NCI-H510A (cell line): ENCODE results near the gene SHC4.
A peak's percentile ranks its signal among the peaks of the same experiment; 100 is the strongest.

Source experiments
- DNase-seq: peaks from one replicate; lab custom pipeline; 2025; lab: John Stamatoyannopoulos, UW

The SHC4 gene

GRCh38 chr15:48845123-48845522, 118.6 kb downstream of the SHC4 start:
- no peak for DNase-seq

- no peak for DNase-seq
Measured at GRCh38 chr15:48842501-48842900, 121.2 kb downstream of the SHC4 start.

- DNase-seq: no peak
Measured at GRCh38 chr15:48834756-48835155, 129.0 kb downstream of the SHC4 start.

- no peak for DNase-seq
Measured at GRCh38 chr15:48833526-48834239, 130.0 kb downstream of the SHC4 start.

- DNase-seq: no peak
Measured at GRCh38 chr15:48832648-48833047, 131.1 kb downstream of the SHC4 start.

- no peak for DNase-seq
Measured at GRCh38 chr15:48828906-48829305, 134.8 kb downstream of the SHC4 start.

GRCh38 chr15:48828471-48828870, 135.2 kb downstream of the SHC4 start:
- no peak for DNase-seq

GRCh38 chr15:48825075-48825474, 138.6 kb downstream of the SHC4 start:
- DNase-seq: no peak

GRCh38 chr15:48823706-48824105, 140.0 kb downstream of the SHC4 start:
- no peak for DNase-seq

GRCh38 chr15:48823237-48823636, 140.5 kb downstream of the SHC4 start:
- no peak for DNase-seq

GRCh38 chr15:48814286-48814685, 149.4 kb downstream of the SHC4 start:
- DNase-seq: no peak

GRCh38 chr15:48811325-48811958, 152.3 kb downstream of the SHC4 start:
- DNase-seq: no peak

- peak; percentile 97 for DNase-seq
Measured at GRCh38 chr15:48810414-48811324, 153.1 kb downstream of the SHC4 start, which contains the start of gene CEP152. TSS of gene CEP152 (minus strand) at chr15:48811069. CDS start at chr15:48805649, 5,420 bp downstream.

- no peak for DNase-seq
Measured at GRCh38 chr15:48806151-48806550, 157.6 kb downstream of the SHC4 start.

- no peak for DNase-seq
Measured at GRCh38 chr15:48805591-48805990, 158.1 kb downstream of the SHC4 start.

- no peak for DNase-seq
Measured at GRCh38 chr15:48803877-48804276, 159.8 kb downstream of the SHC4 start.

GRCh38 chr15:48802867-48803266, 160.9 kb downstream of the SHC4 start:
- no peak for DNase-seq

- no peak for DNase-seq
Measured at GRCh38 chr15:48802257-48802656, 161.5 kb downstream of the SHC4 start.

- DNase-seq: no peak
Measured at GRCh38 chr15:48800811-48801455, 162.8 kb downstream of the SHC4 start.

- no peak for DNase-seq
Measured at GRCh38 chr15:48800245-48800644, 163.5 kb downstream of the SHC4 start.

- DNase-seq: no peak
Measured at GRCh38 chr15:48798319-48798718, 165.4 kb downstream of the SHC4 start.

- DNase-seq: no peak
Measured at GRCh38 chr15:48796930-48797329, 166.8 kb downstream of the SHC4 start.
